ENCODE results near the gene DNAJC2.
"Not testable (repeated sequence)": the region's sequence is repeated elsewhere in the genome, so short reads cannot be mapped to it uniquely, and the experiment has no call there.

The DNAJC2 gene

DNA sequence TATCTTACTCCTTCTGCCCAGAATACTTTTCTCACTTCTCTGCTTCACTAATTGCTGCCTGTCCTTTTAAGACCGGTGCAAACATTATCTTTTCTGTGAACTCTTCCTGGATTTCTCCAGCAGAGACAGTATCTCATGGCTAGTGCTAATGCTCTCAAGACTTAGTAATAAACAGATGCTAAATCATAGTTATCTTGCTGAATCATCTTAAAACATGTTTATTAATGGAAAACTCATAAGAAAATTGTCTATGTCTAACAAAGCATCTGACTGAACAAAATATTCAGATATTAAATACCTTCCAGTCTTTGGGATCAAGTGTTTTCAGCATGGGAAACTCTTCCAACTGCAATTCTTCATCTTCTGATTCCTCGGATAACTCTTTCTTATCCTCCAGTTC is 3.1 kb downstream of the DNAJC2 start:
- no peak for DNase-seq (ENCODE audit: low read depth in 2 of 2)

DNA sequence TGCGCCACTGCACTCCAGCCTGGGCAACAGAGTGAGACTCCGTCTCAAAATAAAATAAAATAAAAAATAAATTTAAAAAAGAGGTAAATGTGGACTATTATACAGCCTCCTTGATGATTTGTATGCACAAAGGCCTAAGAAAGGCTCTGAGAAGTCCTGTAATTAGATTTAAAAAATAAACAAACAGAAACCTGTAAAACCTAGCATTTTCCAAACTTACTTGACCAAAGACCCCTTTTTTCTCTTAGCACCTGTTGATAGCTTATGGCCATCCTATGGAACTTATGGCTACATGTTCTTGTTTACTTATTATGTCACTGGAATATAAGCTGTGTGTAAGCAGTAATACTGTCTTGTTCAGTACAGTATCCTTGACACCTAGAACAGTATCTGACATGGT is 5.7 kb downstream of the DNAJC2 start:
- DNase-seq (ENCODE audit: low read depth in 2 of 2): no peak

DNA sequence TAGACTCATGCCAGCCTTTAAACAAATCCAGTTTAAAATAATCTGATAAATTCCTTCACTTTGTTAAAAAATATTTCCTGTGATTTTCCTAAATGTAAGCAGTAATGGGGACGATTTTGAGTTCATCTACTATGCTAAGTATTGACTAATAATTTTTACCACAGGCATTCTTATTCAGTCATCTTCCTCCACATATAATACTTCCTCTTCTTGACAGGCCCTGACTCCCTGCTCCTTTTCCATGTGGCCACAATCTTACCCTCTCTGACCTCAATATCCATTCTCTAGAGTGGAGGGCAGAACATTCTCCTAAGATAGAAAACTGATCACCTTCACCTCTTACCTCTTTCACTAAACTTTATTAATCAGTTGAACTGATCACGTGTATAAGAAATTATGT is 7.8 kb downstream of the DNAJC2 start:
- DNase-seq (ENCODE audit: low read depth in 2 of 2): no peak

DNA sequence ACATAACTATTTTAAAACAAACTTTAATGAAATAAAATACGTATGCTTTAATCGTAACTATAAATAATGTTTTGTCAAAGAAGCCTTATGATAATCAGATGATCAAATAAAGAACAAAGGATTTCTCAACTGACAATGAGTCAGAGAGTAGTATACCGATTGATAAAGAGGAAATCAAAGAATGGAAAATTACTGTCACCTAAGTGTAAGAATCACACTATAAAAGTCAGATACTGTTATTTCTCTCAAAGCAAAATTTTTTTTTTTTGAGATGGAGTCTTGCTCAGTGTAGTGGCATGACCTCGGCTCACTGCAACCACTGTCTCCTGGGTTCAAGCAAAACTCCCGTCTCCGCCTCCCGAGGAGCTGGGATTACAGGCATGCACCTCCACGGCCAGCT is 18.8 kb downstream of the DNAJC2 start:
- no peak for DNase-seq (ENCODE audit: low read depth in 2 of 2)

DNA sequence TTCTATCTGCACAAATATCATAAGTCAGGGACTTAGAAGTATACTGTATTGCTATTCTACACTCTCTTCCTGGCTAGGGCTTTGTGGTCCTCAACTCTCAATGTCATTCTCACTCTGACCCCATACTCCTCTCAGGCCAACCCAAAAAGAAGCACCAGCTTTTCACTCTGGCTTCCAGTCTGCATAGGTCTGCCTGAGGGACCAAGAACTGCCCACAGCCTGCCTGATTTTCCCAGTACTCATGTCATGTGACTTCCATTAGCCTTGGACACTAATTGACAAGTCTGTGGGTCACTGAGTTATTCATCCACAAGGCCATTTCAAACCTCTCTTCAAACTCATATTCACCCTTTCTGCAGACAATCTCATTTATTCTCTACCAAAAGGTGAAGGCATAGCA is 27.6 kb downstream of the DNAJC2 start:
- DNase-seq (ENCODE audit: low read depth in 2 of 2): no peak

DNA sequence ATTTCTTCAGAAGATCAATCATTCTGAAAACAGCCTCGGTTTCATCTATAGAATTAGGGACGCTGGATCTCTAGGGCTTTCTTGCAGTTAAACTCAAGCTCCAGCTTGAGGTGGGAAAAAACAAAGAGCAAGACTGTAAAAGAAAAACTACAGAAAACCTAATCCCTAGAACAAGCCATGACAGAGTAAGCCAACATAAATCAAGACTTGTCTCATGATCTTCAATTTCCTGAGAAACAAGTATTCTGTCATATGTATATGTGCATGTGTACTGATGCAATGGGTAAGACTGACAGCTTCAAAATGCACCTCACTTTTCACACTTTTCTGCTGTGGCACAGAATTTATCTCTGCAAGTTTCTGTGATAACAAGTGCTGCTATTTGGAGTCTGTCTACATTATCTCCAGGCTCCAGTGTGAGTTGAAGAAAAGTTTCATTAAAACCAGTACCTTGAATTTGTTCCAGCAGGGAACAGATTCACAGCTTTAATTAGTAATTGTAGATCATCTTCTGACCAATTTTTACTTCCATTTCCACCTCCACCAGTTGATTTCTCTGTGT is 28.1 kb downstream of the DNAJC2 start:
- DNase-seq (ENCODE audit: low read depth in 2 of 2): no peak

DNA sequence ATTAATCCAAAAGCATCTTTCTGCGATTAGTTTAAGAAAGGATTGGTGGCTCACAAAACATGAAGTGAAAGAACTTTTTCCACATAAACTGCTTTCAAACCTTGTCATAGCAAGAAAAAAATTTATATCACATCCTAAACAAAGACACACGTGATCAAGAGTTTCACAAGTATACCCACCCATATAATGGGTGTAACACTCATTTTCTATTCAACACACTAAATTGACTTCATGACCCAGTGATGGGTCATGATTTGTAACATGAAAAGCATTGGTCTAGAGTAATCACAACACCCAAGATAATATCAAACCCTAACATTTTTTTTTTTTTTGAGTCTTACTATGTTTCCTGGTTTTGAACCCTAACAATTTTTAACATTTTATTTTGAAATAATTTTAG is 29.7 kb downstream of the DNAJC2 start:
- no peak for DNase-seq (ENCODE audit: low read depth in 2 of 2)

DNA sequence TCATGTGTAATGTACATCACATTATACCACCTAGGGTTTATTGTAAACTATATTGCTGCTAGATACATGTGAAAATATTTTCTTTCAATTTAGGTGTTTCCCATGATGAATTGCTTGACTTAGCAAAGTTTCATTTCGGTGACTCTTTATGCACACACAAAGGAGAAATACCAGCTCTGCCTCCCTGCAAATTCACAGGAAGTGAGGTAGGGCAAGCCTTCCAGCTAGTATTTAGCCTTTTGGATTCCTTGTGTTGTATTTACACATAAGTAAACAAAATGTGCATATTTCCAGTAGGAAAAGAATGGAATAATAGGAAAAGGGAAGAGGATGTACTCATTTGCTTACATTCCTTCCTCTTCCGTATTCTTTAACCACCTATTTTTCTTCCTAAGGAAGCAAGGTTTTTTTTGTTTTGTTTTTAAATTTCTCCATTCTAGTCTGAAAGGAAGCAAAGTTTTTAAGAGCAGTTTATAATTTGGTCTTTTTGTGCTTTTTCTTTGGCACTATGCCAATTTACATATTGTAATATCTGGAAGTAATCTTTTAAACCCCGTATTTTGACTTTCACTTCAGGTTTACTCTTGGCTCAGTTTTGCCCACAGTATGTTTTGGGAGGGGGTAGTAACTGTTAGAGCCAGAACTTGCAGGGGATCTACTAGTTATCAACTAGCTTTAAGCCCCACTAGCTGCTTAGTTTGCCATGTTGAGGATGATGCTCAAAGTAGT is 36.9 kb downstream of the DNAJC2 start:
- DNase-seq (ENCODE audit: low read depth in 2 of 2): no peak

DNA sequence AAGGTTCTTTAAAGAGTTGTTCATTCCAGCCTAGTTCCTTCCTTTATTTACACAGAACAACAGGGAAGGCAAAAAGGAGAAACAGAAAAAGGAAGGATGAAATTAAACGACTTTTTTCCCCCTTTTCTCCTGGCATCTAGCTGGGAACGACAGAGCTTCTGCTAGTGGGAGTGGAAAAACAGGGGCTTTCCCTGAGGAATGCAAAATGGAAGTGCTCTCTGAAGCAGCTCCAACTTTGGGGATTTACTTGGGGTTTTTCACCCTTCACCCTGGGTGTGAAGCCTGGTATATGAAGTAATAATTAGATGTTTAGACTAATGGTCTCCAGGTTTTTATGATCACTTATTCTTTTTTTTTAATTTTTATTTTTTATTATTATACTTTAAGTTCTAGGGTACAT is 43.1 kb downstream of the DNAJC2 start:
- no peak for DNase-seq (ENCODE audit: low read depth in 2 of 2)

DNA sequence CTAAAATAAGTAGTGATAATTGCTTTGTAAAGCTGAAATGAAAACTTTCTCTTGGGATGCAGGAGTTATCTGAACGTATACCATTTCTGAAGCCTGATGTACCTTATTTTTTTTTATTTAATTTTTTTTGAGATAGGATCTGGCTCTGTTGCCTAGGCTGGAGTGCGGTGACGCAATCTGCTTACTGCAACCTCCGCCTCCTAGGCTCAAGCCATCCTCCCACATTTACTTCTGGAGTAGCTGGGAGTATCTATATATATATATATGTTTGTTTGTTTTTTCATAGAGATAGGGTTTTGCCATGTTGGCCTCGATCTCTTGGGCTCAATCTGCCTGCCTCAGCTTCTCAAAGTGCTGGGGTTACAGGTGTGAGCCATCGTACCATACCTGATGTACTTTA is 44.9 kb downstream of the DNAJC2 start:
- DNase-seq (ENCODE audit: low read depth in 2 of 2): no peak

DNA sequence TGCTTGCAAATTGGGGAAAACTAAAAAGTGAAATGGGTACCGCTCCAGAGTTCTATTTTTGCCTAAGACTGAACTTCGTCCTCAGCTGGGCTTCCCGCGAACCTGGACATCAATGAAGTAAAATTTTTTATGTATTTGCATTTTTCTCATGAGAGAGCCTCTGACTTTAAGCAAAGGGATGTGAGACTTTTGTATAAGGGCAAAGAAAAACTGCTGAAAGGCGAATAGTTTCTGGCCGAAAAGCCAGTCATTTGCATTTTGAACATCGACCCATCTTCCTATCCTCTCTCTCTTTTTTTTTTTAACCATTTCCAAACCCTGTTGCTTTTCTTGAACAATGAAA is 46.8 kb downstream of the DNAJC2 start:
- no peak for DNase-seq (ENCODE audit: low read depth in 2 of 2)

DNA sequence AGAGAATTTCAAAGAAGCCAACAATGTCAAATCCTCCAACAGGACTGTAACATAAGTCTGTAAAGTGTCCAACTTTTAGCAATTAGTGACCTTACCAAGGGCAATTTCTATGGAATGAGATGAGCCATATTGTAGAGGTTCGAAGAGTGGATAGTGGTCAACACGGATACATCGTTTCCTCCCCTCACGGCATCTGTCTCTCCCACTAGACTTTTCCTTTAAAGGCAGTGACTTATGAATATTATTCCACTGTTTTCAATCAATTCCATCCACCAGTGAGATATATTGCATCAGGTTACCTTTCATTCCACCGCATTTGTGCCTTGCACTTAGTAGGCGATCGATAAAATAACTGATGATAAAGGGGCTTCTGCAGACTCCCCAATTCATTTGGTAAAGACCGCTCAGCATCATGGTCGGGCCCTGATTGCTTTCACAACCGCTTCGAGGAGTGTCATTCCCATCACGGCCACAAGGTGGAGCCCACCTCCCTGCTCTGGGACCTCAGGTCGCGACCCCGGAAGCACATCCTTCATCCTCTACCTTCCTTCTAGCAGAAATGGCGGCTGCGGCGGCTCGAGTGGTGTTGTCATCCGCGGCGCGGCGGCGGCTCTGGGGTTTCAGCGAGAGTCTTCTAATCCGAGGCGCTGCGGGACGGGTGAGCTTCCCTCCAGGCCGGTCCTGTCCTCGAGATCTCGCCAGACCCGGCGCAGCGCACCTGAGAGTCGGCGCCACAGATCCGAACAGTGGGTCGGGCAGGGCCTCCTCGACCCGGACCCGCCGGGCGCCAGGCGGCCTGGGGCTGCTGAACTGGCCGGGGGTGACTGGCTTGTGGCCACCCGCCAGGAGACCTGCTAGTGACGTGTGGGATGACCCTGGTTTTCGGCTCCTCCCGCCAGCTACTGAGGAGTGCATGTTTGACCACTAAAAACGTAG is 47.4 kb downstream of the DNAJC2 start, which contains the start of gene PMPCB:
PMPCB (plus strand) TSS at position 535 of the 936 bp plus-strand sequence; CDS start at position 560, 25 bp downstream.
- peak; percentile 93 to 95 for DNase-seq (ENCODE audit: low read depth in 2 of 2)

DNA sequence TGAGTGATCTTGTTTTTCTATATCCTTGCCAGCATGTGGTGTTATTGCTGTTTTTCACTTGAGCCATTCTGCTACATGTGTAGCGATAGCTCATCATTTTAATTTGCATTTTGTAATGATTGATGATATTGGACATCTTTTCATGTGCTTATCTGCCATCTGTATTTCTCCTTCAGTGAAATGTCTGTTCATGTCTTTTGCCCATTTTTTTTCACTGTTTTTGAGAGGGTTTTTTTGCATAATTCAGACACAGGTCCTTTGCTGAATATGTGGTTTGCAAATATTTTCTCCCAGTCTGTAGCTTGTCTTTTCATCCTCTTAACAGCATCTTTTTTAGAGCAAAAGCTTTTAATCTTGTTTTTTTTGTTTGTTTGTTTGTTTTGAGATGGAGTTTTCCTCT is 51.0 kb downstream of the DNAJC2 start:
- no peak for DNase-seq (ENCODE audit: low read depth in 2 of 2)

DNA sequence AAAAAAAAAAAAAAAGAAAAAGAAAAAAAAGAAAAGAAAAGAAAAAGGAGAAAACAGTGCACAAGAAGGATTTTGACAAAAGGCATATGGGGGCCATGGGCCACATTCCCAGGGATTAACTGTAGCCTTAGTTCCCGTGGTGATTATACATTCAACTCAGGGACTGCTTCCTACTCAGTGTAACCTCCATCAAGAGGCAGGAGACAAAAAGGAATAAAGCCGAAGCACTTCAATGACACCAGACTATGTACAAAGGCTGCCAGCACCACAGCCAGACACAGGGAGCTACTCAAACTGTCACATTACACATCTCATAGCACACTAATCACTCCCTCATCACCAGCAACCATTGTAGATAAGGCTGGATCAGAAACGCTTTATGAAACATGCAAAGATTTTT is 52.4 kb downstream of the DNAJC2 start:
- DNase-seq (ENCODE audit: low read depth in 2 of 2): no peak

DNA sequence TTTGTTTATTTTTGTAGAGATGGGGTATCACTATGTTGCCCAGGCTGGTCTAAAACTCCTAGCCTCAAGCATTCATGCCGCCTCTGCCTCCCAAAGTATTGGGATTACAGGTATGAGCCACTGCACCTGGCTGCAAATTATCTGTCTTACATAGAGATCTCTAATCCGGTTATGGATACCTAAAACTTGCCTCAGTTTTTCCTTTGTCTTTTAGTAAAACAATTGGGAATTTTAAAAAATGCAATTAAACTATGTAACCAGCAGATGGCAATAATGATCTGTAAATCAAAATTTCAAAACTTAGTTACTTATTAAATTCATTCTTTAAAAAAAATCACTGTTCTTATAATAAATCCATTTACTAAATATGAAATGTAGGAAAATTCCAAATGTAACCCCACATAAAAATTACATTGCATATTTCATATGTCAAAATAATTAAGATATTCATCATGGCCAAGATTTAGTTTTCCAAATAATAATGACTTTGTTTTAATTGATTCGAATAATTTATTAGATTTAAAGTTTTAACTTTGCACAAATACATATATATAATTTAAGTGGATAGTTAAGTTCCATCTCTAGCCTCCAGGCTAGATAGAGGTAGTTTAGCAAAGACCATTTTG is 61.7 kb downstream of the DNAJC2 start:
- DNase-seq (ENCODE audit: low read depth in 2 of 2): not testable (repeated sequence)

DNA sequence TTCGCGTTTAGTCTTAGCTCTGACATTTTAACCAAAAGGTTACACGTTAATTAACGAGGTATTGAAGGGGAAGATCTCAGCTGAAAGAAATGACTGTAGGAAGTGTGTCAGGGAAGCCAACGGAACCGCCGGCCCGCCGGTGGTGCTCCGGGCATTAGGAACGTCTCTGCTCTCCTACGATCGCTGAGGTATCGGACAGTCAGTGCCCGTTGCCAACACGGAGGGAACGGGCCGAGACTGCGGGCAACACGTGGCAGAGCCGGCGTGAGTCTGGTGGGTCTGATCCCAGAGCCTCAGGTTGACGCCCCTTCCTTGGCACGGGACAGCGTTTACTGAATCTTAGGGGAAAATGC is 63.8 kb downstream of the DNAJC2 start:
- DNase-seq (ENCODE audit: low read depth in 2 of 2): not testable (repeated sequence)

DNA sequence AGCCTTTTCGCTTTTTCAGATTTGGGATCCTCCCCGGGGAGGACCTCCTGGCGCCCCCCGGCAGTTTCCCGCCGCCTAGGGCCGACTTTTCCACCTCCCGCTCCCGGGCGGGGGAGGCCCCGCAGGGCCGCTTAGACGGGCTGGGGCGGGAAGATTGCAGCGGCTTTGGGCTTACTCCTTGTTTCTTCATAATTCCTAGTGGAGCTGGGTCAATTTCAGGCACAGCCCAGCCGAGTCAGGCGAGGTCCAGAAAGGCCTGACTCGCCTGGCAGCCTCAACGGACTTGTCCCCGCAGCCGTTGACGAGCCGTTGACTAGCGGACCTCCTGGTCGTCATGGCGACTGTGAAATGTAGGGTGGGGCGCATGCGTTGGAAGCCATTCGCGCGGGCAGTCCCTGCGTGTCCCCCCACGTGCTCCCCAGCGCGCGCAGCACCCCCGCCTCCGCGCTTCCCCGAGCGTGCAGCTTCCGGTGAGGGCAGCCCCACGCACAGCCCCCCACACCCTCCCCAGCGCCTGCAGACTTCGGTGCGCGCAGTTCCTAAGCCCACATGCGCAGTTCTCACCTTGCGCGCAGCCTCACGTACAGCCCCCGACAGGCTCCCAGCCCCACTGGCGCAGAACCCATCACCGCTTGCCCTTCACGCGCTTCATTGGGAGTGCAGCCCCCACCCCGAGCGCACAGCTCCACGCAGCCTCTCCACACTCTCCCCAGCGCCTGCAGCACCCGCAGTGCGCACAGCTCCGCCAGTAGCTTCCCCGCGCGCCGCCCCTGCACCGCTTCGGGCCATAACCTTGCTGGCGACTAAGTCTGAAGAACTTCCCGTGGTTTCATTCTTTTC is 64.4 kb downstream of the DNAJC2 start:
- DNase-seq (ENCODE audit: low read depth in 2 of 2): peak; percentile 77 to 83

DNA sequence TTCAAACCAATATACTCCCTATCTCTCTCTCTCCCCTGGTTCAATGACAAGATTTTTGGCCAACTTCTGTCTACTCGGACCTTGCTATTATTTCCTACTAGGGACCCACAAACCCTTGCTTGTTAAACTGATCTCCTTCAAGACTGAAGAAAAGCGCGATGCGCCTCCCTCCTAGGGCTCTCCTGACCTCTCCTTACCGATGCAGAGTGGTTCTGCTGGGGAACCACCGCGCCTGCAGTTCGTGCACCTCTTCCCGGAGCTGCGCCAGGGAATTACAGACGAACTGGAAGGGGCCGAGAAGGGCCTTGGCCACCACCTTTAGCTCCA is 65.0 kb downstream of the DNAJC2 start:
- DNase-seq (ENCODE audit: low read depth in 2 of 2): peak; percentile 2 to 7

DNA sequence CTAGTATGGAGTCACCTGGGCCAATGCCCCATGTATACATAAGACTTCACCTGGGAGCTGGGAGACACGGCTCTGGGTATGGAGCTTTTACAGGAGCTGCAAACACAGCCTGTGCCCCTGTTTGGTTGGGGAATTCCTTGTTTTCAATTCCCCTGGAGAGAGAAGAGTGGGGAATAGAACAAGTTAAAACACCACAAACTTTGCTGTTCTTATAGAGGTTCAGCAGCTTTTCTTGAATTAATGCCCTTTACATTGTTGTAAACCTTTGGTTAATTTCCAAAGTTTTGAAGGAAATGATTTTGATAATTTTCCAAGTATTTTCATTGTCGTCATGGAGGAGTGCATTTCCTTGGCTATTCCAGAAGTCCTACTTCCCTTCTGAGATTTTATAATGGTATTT is 66.4 kb downstream of the DNAJC2 start:
- not testable (repeated sequence) for DNase-seq (ENCODE audit: low read depth in 2 of 2)

DNA sequence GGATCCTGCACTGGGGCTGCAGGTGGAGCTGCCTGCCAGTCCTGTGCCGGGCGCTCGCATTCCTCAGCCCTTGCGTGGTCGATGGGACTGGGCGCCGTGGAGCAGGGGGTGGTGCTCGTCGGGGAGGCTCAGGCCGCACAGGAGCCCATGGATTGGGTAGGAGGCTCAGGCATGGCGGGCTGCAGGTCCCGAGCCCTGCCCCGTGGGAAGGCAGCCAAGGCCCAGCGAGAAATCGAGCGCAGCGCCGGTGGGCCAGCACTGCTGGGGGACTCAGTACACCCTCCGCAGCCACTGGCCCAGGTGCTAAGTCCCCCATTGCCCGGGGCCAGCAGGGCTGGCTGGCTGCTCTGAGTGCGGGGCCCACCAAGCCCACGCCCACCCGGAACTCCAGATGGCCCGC is 69.7 kb downstream of the DNAJC2 start:
- not testable (repeated sequence) for DNase-seq (ENCODE audit: low read depth in 2 of 2)

DNA sequence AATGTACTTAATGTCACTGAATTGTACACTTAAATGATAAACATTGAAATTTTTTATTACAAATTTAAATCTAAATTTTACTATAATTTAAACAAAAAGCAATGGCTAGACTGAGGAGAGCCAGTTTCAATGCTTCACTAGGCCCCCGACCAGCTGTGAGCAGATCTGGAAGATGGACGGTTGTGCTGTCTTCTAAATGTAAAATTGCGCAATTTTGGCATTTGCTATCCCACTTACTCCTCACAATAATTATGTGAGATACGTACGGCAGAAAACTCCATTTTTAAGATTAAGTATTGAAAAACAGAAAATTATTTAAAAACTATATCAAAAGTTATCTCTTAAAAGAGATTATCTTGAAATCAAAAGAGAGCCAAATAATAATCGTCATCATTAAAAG is 71.2 kb downstream of the DNAJC2 start:
- not testable (repeated sequence) for DNase-seq (ENCODE audit: low read depth in 2 of 2)

DNA sequence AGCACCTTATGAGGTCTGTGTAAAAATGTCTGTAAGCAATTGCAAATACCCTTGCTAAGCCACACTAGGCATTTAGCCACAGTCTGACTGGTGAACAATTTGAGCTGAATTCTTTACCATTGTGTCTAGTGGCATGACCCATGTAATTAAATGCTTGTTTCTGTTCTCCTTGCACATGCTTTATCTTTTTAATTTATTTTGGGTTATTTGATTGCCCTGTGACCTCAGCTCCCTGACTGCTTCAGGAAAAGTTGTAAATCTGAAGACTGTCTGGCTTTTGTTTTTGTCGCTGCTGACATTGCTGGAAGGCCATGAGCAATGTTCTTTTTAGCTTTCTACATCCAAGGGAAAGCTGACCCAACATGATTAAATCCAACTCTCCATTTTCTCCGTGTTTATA is 78.3 kb downstream of the DNAJC2 start:
- DNase-seq (ENCODE audit: low read depth in 2 of 2): not testable (repeated sequence)

Measured in stimulated activated CD4-positive, alpha-beta T cell treated with anti-CD3 and anti-CD28 coated beads, Interleukin-15, amount 100 ng/mL, for 48 hours (primary cell).